GM12874 (cell line): ENCODE data around the gene LHX3.

Experiments used
- CTCF ChIP-seq: IDR thresholded peaks from 2 replicates; pipeline ENCODE4 v1.5.1; 2011; ENCODE audit warnings: low read depth, mild to moderate bottlenecking, control low read depth, low read length, moderate library complexity; ENCODE audit not compliant: insufficient read depth

LHX3 gene

GRCh38 chr9:136228107-136228875 lies 23.4 kb upstream of the LHX3 start:
- no peak for TF ChIP-seq CTCF

- no peak for TF ChIP-seq CTCF
Measured at GRCh38 chr9:136226680-136227407, 21.9 kb upstream of the LHX3 start.

GRCh38 chr9:136225748-136226679 lies 21.1 kb upstream of the LHX3 start:
- TF ChIP-seq CTCF, result peak; percentile 99

- no peak for TF ChIP-seq CTCF
Measured at GRCh38 chr9:136225366-136225747, 20.4 kb upstream of the LHX3 start.

GRCh38 chr9:136223871-136224640 lies 19.1 kb upstream of the LHX3 start:
- no peak for TF ChIP-seq CTCF

GRCh38 chr9:136222906-136223285 lies 18.0 kb upstream of the LHX3 start:
- no peak for TF ChIP-seq CTCF
